K562 (cell line): ENCODE data around the gene SNUPN. TPM values are rescaled to one million over a fixed set of nuclear protein-coding genes. Genes with fewer than 3 reads are reported as not detected.

Experiments
- ATAC-seq: fragments of 200-7000 bp; cut with Tn5 transposase; 3 replicates; pipeline ENCODE4 v1.9.1; 2020; ENCODE audit warnings: moderate library complexity
- BruUV-seq: library from RNA; stranded (reverse); fragments of 400-500 nt; replicated peaks from 2 replicates; lab custom pipeline; 2021; lab: Mats Ljungman, UMichigan
- CTCF ChIA-PET: fragments of 300-600 bp; formaldehyde crosslinking; extraction: SDS; loops from one replicate; lab custom pipeline; 2021; ENCODE audit warnings: low intra/inter-chr PET ratio; lab: Yijun Ruan, JAX
- POLR2A ChIA-PET: fragments of 300-600, 350-650 bp; sonication (Branson Sonifier 250); formaldehyde crosslinking; extraction: SDS; loops from one replicate; lab custom pipeline; 2021; ENCODE audit warnings: antibody characterized with exemption, inconsistent platforms; lab: Yijun Ruan, JAX
- DNase-seq, 4 experiments: peaks; one replicate each; pipeline versions ENCODE4 v3.0.0 to v3.0.0-alpha.2; 2011 to 2018; ENCODE audit warnings: low spot score in 3 of 4, mixed read lengths in 3 of 4; ENCODE audit errors: extremely low read depth in 1 of 4
- FAIRE-seq: peaks from 2 replicates; lab custom pipeline; 2011; peaks lifted over from hg19 to GRCh38; lab: Jason Lieb, UNC
- H2AFZ ChIP-seq: 2 replicates; pipeline ENCODE4 v1.6.0; 2011; ENCODE audit warnings: low read depth, low read length, control low read depth, inconsistent platforms
- H3K27ac ChIP-seq: fragments of 200-600 bp; 3 replicates; pipeline ENCODE4 v1.8.0; 2011; ENCODE audit warnings: low read depth, mild to moderate bottlenecking, control low read depth, inconsistent platforms, low read length, moderate library complexity, mixed read lengths; ENCODE audit errors: extremely low read depth
- H3K27me3 ChIP-seq, 2 experiments: fragments of 300-600 bp in 1 of 2; 2 replicates in 1 of 2; 3 replicates in 1 of 2; pipeline versions ENCODE4 v1.6.0 to v1.8.0; 2011; ENCODE audit warnings: inconsistent platforms in 2 of 2, low read length in 2 of 2, mild to moderate bottlenecking in 1 of 2, mixed read lengths in 1 of 2, moderate library complexity in 1 of 2; ENCODE audit not compliant: control insufficient read depth in 2 of 2, insufficient read depth in 2 of 2
- H3K36me3 ChIP-seq: fragments of 300-600 bp; 3 replicates; pipeline ENCODE4 v1.8.0; 2011; ENCODE audit warnings: mild to moderate bottlenecking, low read length, inconsistent platforms; ENCODE audit not compliant: control insufficient read depth, insufficient read depth
- H3K4me1 ChIP-seq, 2 experiments: fragments of 200-600 bp in 1 of 2; replicated peaks in 1 of 2; 2 replicates in 1 of 2; 3 replicates in 1 of 2; pipeline versions ENCODE4 v1.5.1 to v1.8.0; 2011; ENCODE audit warnings: inconsistent platforms in 2 of 2, low read length in 2 of 2, mild to moderate bottlenecking in 1 of 2, mixed read lengths in 1 of 2, moderate library complexity in 1 of 2; ENCODE audit not compliant: control insufficient read depth in 2 of 2, insufficient read depth in 2 of 2
- H3K4me2 ChIP-seq: 2 replicates; pipeline ENCODE4 v1.6.1; 2011; ENCODE audit warnings: low read length, control low read depth, inconsistent platforms, mixed read lengths; ENCODE audit not compliant: insufficient read depth
- H3K4me3 ChIP-seq: fragments of 200-600 bp; sonication (generic), shearing (Covaris generic); 2 replicates; pipeline ENCODE4 v1.5.1; 2016; ENCODE audit warnings: control low read depth, inconsistent platforms
- H3K79me2 ChIP-seq: fragments of 200-600 bp; 3 replicates; pipeline ENCODE4 v1.8.0; 2011; ENCODE audit warnings: low read length, inconsistent platforms; ENCODE audit not compliant: control insufficient read depth, insufficient read depth
- H3K9ac ChIP-seq, 2 experiments: 2 replicates each; pipeline versions ENCODE4 v1.6.0 to v1.6.1; 2011; ENCODE audit warnings: low read depth in 2 of 2, low read length in 2 of 2, control low read depth in 1 of 2, inconsistent platforms in 1 of 2, mild to moderate bottlenecking in 1 of 2, mixed read lengths in 1 of 2; ENCODE audit not compliant: insufficient read depth in 1 of 2
- H3K9me1 ChIP-seq: one replicate; pipeline ENCODE4 v1.6.0; 2011; ENCODE audit warnings: inconsistent platforms, mild to moderate bottlenecking, low read length, moderate library complexity; ENCODE audit not compliant: control insufficient read depth, insufficient read depth
- H3K9me3 ChIP-seq: replicated peaks from 2 replicates; pipeline ENCODE4 v1.5.1; 2011; ENCODE audit warnings: low read depth, low read length, inconsistent platforms; ENCODE audit not compliant: control insufficient read depth, insufficient read depth
- H4K20me1 ChIP-seq: replicated peaks from 2 replicates; pipeline ENCODE4 v1.6.1; 2011; ENCODE audit warnings: low read length, inconsistent platforms, mixed read lengths; ENCODE audit not compliant: control insufficient read depth, insufficient read depth
- CBFA2T2 ChIP-seq: fragments of 450-650 bp; conservative IDR thresholded peaks from 2 replicates; pipeline ENCODE4 v1.6.1; 2017; ENCODE audit warnings: mild to moderate bottlenecking
- CBFA2T3 ChIP-seq: fragments of 450-650 bp; IDR thresholded peaks from 2 replicates; pipeline ENCODE4 v1.6.1; 2017
- EP400 ChIP-seq: fragments of 450-650 bp; IDR thresholded peaks from 2 replicates; pipeline ENCODE4 v1.6.1; 2017; ENCODE audit warnings: antibody characterized with exemption, mild to moderate bottlenecking, moderate library complexity
- NCOA6 ChIP-seq: fragments of 450-650 bp; IDR thresholded peaks from 2 replicates; pipeline ENCODE4 v1.6.1; 2017; ENCODE audit warnings: mild to moderate bottlenecking
- OTX1 ChIP-seq: fragments of 450-650 bp; formaldehyde crosslinking; IDR thresholded peaks from 2 replicates; pipeline ENCODE4 v1.4.0; 2022; ENCODE audit warnings: mild to moderate bottlenecking
- PHF20 ChIP-seq: fragments of 450-650 bp; IDR thresholded peaks from 2 replicates; pipeline ENCODE4 v1.6.1; 2018; ENCODE audit not compliant: partially characterized antibody
- SNIP1 ChIP-seq: fragments of 450-650 bp; IDR thresholded peaks from 2 replicates; pipeline ENCODE4 v1.7.1; 2017; ENCODE audit warnings: low read depth, mild to moderate bottlenecking
- STAT5B ChIP-seq: fragments of 250-450 bp; sonication (Bioruptor Pico); IDR thresholded peaks from 2 replicates; pipeline ENCODE4 v1.8.0; 2021; ENCODE audit warnings: mild to moderate bottlenecking, inconsistent platforms
- TAL1 ChIP-seq: fragments of 450-650 bp; IDR thresholded peaks from 2 replicates; pipeline ENCODE4 v1.6.1; 2016; ENCODE audit warnings: mild to moderate bottlenecking
- TBP ChIP-seq: optimal IDR thresholded peaks from 2 replicates; pipeline ENCODE3; 2011; ENCODE audit warnings: low read depth, low read length, improper control_type of control experiment
- TCF3 ChIP-seq: sonication (generic); formaldehyde crosslinking; IDR thresholded peaks from 2 replicates; pipeline ENCODE4 v1.4.0; 2020; ENCODE audit warnings: mild to moderate bottlenecking, missing genetic modification reagents
- ZBTB7A ChIP-seq: IDR thresholded peaks from 2 replicates; pipeline ENCODE4 v1.6.1; 2011; ENCODE audit warnings: low read depth, mild to moderate bottlenecking, low read length, moderate library complexity, borderline replicate concordance; ENCODE audit not compliant: control insufficient read depth
- ZFX ChIP-seq: sonication (generic); formaldehyde crosslinking; IDR thresholded peaks from 2 replicates; pipeline ENCODE4 v1.8.0; 2022; ENCODE audit warnings: mild to moderate bottlenecking, missing genetic modification reagents, moderate library complexity
- ZNF197 ChIP-seq: fragments of 200-800 bp; sonication (Bioruptor generic); IDR thresholded peaks from 2 replicates; pipeline ENCODE4 v1.6.1; 2016; ENCODE audit warnings: low read depth, missing genetic modification characterization, missing compliant biosample characterization
- ZNF316 ChIP-seq: fragments of 450-650 bp; IDR thresholded peaks from 2 replicates; pipeline ENCODE4 v1.6.1; 2016
- WGBS: fragments of 100-300 bp; shearing (Covaris generic); methylation state at CpG from one replicate; pipeline ENCODE4 v1.1.6; 2016; ENCODE audit warnings: low coverage, mixed read lengths; ENCODE audit not compliant: insufficient coverage; ENCODE audit errors: missing lambda C conversion rate; 5-methylcytosine and 5-hydroxymethylcytosine counted together
- in situ Hi-C: fragments of 300-500 bp; cut with MboI; formaldehyde crosslinking; loops from 4 replicates; pipeline ENCODE4 v1.15.0; 2018; ENCODE audit warnings: inconsistent platforms, mixed read lengths
- intact Hi-C: fragments of 100-400 bp; cut with micrococcal nuclease; formaldehyde crosslinking; loops from 2 replicates; pipeline ENCODE4 v1.14.2; 2022
- polyA plus RNA-seq, 8 experiments: library from polyadenylated mRNA; depleted of rRNA in 4 of 8; stranded (reverse) in 5 of 8; unstranded in 3 of 8; fragments of >200 nt; fragmentation: Nextera tagmentation in 2 of 8; fragmentation: Illumina TruSeq in 1 of 8; extraction: Ambion mirVana in 2 of 8; extraction: Trizol in 1 of 8; gene quantifications; 2 replicates each; pipeline versions ENCODE4 v1.2.1 to v1.2.3, GENCODE V29; 2011 to 2014; ENCODE audit warnings: inconsistent platforms in 1 of 8, missing spikeins in 1 of 8
- total RNA-seq, 7 experiments: library from RNA; depleted of rRNA in 6 of 7; stranded (reverse); fragments of >200 nt in 6 of 7; fragmentation: Illumina TruSeq in 2 of 7; extraction: Trizol in 2 of 7; gene quantifications; 2 replicates each; pipeline versions ENCODE4 v1.2.1 to v1.2.3, GENCODE V29; 2011 to 2021; ENCODE audit warnings: low replicate concordance in 1 of 7
- TF ChIP-seq, protein P1 (sequence below), 2 experiments: fragments of 450-650 bp; IDR thresholded peaks; 2 replicates each; pipeline ENCODE4 v1.6.1; 2018; ENCODE audit warnings: mild to moderate bottlenecking in 2 of 2, low read depth in 1 of 2; ENCODE audit not compliant: partially characterized antibody in 2 of 2
- TF ChIP-seq, protein P2 (sequence below): fragments of 450-650 bp; formaldehyde crosslinking; IDR thresholded peaks from 2 replicates; pipeline ENCODE4 v1.4.0; 2022; ENCODE audit warnings: missing genetic modification characterization

SNUPN gene
- total and polyA plus RNA-seq, 9 of the 15 experiments (the other 6 are each of a cell fraction or from before 2014, with no cell fraction given) = 32.2 to 78.3 (median 40.0) TPM

DNA sequence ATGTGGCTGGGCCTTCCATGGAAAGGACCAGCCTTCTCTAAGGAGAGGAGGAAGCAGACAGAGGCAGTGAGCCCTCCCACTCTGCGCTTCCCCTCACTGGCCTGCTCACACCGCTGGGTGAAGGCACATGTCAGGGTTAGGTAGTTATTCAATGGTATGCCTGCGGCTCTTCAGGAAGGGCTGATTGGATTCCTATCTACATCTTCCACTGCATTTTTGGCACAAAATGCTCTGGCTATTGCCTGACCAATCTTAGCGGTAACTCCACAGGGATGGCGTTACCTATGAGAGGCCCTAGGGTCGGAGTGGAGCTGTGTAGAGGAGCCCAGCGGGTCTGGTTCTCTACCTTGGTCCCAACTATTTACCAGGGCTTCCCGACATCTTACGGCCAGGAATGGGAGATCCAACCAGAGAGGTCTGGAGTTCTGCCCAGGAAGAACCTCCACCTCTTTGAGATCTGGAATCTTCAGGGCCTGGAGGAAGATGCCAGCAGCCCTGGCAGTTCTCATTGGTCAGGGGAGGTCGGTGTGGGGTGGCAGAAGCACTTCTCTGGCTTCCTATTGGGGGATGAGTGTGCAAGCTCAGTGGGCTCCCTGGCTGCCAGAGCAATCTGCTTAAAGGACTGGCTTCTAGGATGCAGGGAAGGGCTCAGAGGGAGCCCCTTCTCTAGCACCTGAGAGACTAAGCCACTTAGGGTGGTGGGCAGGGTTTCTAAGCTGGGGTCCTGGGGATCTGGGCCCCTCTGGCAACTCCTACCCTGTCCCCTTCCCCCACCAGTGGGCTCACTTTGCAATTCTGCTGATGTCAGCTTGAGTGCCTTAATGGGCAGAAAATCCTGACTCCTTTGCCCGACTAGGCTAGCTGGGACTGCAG is 46.4 kb upstream of the SNUPN start (continued):
- TF ChIP-seq, protein P1, sequence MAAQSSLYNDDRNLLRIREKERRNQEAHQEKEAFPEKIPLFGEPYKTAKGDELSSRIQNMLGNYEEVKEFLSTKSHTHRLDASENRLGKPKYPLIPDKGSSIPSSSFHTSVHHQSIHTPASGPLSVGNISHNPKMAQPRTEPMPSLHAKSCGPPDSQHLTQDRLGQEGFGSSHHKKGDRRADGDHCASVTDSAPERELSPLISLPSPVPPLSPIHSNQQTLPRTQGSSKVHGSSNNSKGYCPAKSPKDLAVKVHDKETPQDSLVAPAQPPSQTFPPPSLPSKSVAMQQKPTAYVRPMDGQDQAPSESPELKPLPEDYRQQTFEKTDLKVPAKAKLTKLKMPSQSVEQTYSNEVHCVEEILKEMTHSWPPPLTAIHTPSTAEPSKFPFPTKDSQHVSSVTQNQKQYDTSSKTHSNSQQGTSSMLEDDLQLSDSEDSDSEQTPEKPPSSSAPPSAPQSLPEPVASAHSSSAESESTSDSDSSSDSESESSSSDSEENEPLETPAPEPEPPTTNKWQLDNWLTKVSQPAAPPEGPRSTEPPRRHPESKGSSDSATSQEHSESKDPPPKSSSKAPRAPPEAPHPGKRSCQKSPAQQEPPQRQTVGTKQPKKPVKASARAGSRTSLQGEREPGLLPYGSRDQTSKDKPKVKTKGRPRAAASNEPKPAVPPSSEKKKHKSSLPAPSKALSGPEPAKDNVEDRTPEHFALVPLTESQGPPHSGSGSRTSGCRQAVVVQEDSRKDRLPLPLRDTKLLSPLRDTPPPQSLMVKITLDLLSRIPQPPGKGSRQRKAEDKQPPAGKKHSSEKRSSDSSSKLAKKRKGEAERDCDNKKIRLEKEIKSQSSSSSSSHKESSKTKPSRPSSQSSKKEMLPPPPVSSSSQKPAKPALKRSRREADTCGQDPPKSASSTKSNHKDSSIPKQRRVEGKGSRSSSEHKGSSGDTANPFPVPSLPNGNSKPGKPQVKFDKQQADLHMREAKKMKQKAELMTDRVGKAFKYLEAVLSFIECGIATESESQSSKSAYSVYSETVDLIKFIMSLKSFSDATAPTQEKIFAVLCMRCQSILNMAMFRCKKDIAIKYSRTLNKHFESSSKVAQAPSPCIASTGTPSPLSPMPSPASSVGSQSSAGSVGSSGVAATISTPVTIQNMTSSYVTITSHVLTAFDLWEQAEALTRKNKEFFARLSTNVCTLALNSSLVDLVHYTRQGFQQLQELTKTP (IDR thresholded peaks at IDR 0.05; ENCODE audit: low read depth in 1 of 2, partially characterized antibody in 2 of 2) = no peak
- TF ChIP-seq SNIP1 = no peak
- no peak for TF ChIP-seq ZNF197 (CRISPR knock-in tag)
- TF ChIP-seq ZNF316 = peak; percentile 52; the same call in 1 of the 2 replicates

DNA sequence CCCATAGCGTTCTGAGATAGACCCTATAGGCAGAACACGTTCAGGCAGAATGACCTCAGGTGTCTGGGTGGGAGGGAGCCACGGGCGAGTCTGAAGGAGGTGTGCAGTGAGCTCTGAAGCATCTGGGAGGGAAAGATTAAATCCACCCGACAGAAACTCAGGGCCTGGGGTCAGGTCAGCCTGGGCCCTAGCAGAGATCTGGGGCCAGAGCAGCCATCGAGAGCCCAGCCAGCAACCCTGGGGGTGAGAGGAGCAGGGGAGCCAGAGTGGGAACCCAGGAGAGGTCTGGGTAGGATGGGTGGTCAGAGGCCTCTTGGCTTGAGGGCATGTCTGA is 44.3 kb upstream of the SNUPN start:
- Histone ChIP-seq H3K9ac (peak overlapping the region in 1 of 2 experiments; percentile 83; a peak in 3 of 4 replicates), H3K4me1 (peaks cover 10 to 37% of the 10 kb centered on the region in 2 experiments; a peak in 4 of 5 replicates), H3K36me3 (no peaks in the 10 kb centered on the region), H3K79me2 (no peaks in the 10 kb centered on the region), H3K4me2 (no peak overlapping the region), H3K4me3 (no peak overlapping the region), H3K9me3 (no peaks in the 10 kb centered on the region), H3K27ac (no peak overlapping the region), H4K20me1 (peaks cover 6% of the 10 kb centered on the region), H3K27me3 (no peaks in the 10 kb centered on the region), H3K9me1 (peaks cover 3% of the 10 kb centered on the region), H2AFZ (no peak overlapping the region)
- DNase-seq = peak in 2 of 4 experiments; percentile 53 to 59
- WGBS = 6% methylated on average over 6 of the region's 6 CpGs
- peak; percentile 62 for ATAC-seq
- BruUV-seq = no TSS peak
- in situ Hi-C loops = loop anchor here (10.0 kb wide), 1 partner anchor 645 kb away; the partner anchor contains the start of gene PPCDC
- ChIA-PET POLR2A (interaction anchor here (1.3 to 1.4 kb wide), 2 partner anchors 9 to 22 kb away, joined by 3 to 14 read pairs; partner anchors contain the start of gene SNX33), CTCF (no interaction called here)
- FAIRE-seq = peak; percentile 42
- intact Hi-C loops = no loop called here
- TF ChIP-seq ZBTB7A (no peak; the same call in 1 of the 2 replicates), PHF20 (no peak), TAL1 (peak; percentile 32; the same call in 1 of the 2 replicates), TBP (no peak), EP400 (no peak), STAT5B (no peak), CBFA2T3 (peak; percentile 75), NCOA6 (no peak), ZFX (no peak), OTX1 (CRISPR knock-in tag) (no peak), TCF3 (CRISPR knock-in tag) (peak; percentile 47; the same call in 1 of the 2 replicates), CBFA2T2 (peak; percentile 49)
- TF ChIP-seq, protein P2, sequence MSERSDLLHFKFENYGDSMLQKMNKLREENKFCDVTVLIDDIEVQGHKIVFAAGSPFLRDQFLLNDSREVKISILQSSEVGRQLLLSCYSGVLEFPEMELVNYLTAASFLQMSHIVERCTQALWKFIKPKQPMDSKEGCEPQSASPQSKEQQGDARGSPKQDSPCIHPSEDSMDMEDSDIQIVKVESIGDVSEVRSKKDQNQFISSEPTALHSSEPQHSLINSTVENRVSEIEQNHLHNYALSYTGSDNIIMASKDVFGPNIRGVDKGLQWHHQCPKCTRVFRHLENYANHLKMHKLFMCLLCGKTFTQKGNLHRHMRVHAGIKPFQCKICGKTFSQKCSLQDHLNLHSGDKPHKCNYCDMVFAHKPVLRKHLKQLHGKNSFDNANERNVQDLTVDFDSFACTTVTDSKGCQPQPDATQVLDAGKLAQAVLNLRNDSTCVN (CRISPR knock-in tag) = no peak
